ENCODE data around the gene PUS3. TPM values are rescaled to one million over a fixed set of nuclear protein-coding genes. Genes with fewer than 3 reads are reported as not detected.

The PUS3 gene
- total RNA-seq, 1 experiment from 2014 or later: 11.9 TPM

DNA sequence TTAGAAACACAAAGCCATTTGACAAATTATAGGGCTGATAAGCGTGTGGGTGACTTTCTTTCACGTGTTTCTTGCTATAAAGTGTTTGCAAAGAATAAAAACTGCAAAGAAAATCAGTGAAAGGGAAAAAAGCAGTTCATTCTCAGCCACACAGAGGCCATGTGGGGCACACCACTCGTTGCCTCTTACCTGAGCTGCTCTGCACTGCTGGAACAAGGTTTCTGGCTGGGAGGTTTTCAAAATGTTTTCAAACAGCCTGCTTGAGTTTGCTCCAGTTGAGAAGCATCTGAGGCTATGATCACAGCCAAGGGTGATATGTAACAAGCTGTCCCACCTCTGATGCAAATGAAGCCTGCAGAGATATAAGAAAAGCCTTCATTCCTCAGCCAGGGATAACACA lies 28.1 kb upstream of the PUS3 start:
- Histone ChIP-seq H3K9me2 (ENCODE audit: insufficient read depth) (no peaks in the 10 kb centered on the region), H3K4me1 (ENCODE audit: control insufficient read depth in 1 of 2, insufficient read depth in 2 of 2, low read length in 2 of 2) (no peaks in the 10 kb centered on the region), H3K36me3 (ENCODE audit: control insufficient read depth in 1 of 2, insufficient read depth in 2 of 2, low read length in 2 of 2) (no peaks in the 10 kb centered on the region), H2AFZ (ENCODE audit: low read depth, low read length, poor library complexity, severe bottlenecking) (no peak overlapping the region), H3K9ac (ENCODE audit: low read length) (no peak overlapping the region), H3K79me2 (ENCODE audit: insufficient read depth, low read length) (no peaks in the 10 kb centered on the region), H3K27ac (ENCODE audit: low read depth, low read length) (no peak overlapping the region), H3K9me3 (ENCODE audit: control insufficient read depth in 1 of 2, insufficient read depth in 1 of 2, low read depth in 1 of 2, low read length in 2 of 2) (no peaks in the 10 kb centered on the region), H3K27me3 (ENCODE audit: insufficient read depth, low read length) (0 out of 2 replicates have a peak, but pooled peaks cover 5% of the 10 kb centered on the region), H4K20me1 (ENCODE audit: insufficient read depth) (no peaks in the 10 kb centered on the region), H3K4me2 (ENCODE audit: low read length) (no peak overlapping the region), H3K4me3 (replicated peaks in 1 of 2; ENCODE audit: low read depth in 1 of 2, low read length in 2 of 2) (no peak overlapping the region)
- DNase-seq (ENCODE audit: low read depth, low spot score) (no peak), ATAC-seq (no peak)
- no TSS peak for BruUV-seq (replicated peaks)
- POLR2A ChIA-PET: no interaction called here
- RAD21 ChIA-PET (ENCODE audit: low non-redundant PET in 1 of 2, low total read pairs in 2 of 2, uncharacterized antibody in 2 of 2, unreplicated experiment in 2 of 2): no interaction called here
- TF ChIP-seq MAX (IDR thresholded peaks at IDR 0.05) (no peak), EGR1 (IDR thresholded peaks at IDR 0.05; ENCODE audit: low read depth) (no peak), JUND (IDR thresholded peaks at IDR 0.05) (no peak), EZH2phosphoT487 (IDR thresholded peaks at IDR 0.05; ENCODE audit: borderline replicate concordance) (no peak), YY1 (IDR thresholded peaks at IDR 0.05; ENCODE audit: extremely low read depth, insufficient replicate concordance, low read depth, low read length) (no peak), ATF3 (IDR thresholded peaks at IDR 0.05) (no peak), CEBPB (IDR thresholded peaks at IDR 0.05; ENCODE audit: low read depth) (no peak), CBX3 (IDR thresholded peaks at IDR 0.05; ENCODE audit: low read depth) (no peak), SRF (IDR thresholded peaks at IDR 0.05; ENCODE audit: low read depth) (no peak)
- TF ChIP-seq, protein P1, sequence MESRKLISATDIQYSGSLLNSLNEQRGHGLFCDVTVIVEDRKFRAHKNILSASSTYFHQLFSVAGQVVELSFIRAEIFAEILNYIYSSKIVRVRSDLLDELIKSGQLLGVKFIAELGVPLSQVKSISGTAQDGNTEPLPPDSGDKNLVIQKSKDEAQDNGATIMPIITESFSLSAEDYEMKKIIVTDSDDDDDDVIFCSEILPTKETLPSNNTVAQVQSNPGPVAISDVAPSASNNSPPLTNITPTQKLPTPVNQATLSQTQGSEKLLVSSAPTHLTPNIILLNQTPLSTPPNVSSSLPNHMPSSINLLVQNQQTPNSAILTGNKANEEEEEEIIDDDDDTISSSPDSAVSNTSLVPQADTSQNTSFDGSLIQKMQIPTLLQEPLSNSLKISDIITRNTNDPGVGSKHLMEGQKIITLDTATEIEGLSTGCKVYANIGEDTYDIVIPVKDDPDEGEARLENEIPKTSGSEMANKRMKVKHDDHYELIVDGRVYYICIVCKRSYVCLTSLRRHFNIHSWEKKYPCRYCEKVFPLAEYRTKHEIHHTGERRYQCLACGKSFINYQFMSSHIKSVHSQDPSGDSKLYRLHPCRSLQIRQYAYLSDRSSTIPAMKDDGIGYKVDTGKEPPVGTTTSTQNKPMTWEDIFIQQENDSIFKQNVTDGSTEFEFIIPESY (IDR thresholded peaks at IDR 0.05; ENCODE audit: extremely low read depth, insufficient replicate concordance, low read length): no peak
- TF ChIP-seq, protein P2, sequence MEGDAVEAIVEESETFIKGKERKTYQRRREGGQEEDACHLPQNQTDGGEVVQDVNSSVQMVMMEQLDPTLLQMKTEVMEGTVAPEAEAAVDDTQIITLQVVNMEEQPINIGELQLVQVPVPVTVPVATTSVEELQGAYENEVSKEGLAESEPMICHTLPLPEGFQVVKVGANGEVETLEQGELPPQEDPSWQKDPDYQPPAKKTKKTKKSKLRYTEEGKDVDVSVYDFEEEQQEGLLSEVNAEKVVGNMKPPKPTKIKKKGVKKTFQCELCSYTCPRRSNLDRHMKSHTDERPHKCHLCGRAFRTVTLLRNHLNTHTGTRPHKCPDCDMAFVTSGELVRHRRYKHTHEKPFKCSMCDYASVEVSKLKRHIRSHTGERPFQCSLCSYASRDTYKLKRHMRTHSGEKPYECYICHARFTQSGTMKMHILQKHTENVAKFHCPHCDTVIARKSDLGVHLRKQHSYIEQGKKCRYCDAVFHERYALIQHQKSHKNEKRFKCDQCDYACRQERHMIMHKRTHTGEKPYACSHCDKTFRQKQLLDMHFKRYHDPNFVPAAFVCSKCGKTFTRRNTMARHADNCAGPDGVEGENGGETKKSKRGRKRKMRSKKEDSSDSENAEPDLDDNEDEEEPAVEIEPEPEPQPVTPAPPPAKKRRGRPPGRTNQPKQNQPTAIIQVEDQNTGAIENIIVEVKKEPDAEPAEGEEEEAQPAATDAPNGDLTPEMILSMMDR (IDR thresholded peaks at IDR 0.05 in 2 of 3, conservative IDR thresholded peaks at IDR 0.05 in 1 of 3; ENCODE audit: borderline replicate concordance in 1 of 3, insufficient read depth in 1 of 3, low read depth in 2 of 3, low read length in 2 of 3): no peak
- intact Hi-C loops (cut with micrococcal nuclease): no loop called here
- CTCF ChIA-PET: no interaction called here

Measured in HCT116 (cell line).